Stomach (tissue), 9 donors: Measurements from ENCODE around the gene IPO13. TPM values are rescaled to one million over a fixed set of nuclear protein-coding genes. Genes with fewer than 3 reads are reported as not detected.

ENCODE experiments used
- DNase-seq, 2 donors: peaks; one replicate each; pipeline versions ENCODE4 v3.0.0 to v3.0.0-alpha.2; 2013 to 2019
- H3K27ac ChIP-seq, 5 donors: fragments of 200-600 bp in 4 of 5; sonication (generic) in 4 of 5; one replicate each; pipeline ENCODE4 v1.5.1; 2013 to 2019; ENCODE audit warnings: mild to moderate bottlenecking in 1 of 5, moderate library complexity in 1 of 5
- H3K27me3 ChIP-seq, 3 donors: fragments of 200-600 bp; sonication (generic); one replicate each; pipeline ENCODE4 v1.5.1; 2017 to 2019; ENCODE audit warnings: mixed run types in 1 of 3
- H3K36me3 ChIP-seq, 4 donors: fragments of 200-600 bp; sonication (generic); 1 replicate in 3 of 4; 2 replicates in 1 of 4; pipeline ENCODE4 v1.5.1; 2016 to 2019
- H3K4me1 ChIP-seq, 4 donors: fragments of 200-600 bp; sonication (generic); one replicate each; pipeline ENCODE4 v1.5.1; 2016 to 2019
- H3K4me3 ChIP-seq, 4 donors: fragments of 200-600 bp; sonication (generic) in 3 of 4; one replicate each; pipeline ENCODE4 v1.5.1; 2016 to 2019; ENCODE audit warnings: mild to moderate bottlenecking in 1 of 4
- H3K9me3 ChIP-seq, 4 donors: fragments of 200-600 bp; sonication (generic); one replicate each; pipeline ENCODE4 v1.5.1; 2016 to 2019
- EP300 ChIP-seq: sonication (generic); formaldehyde crosslinking; IDR thresholded peaks from one replicate; pipeline ENCODE4 v1.6.1; 2017; ENCODE audit warnings: antibody characterized with exemption
- POLR2A ChIP-seq, 4 donors: fragments of 450-650 bp; IDR thresholded peaks; one replicate each; pipeline ENCODE4 v1.6.1; 2016; ENCODE audit warnings: antibody characterized with exemption in 4 of 4, control low read depth in 2 of 4, mild to moderate bottlenecking in 1 of 4, moderate library complexity in 1 of 4
- POLR2AphosphoS5 ChIP-seq, 3 donors: sonication (generic); formaldehyde crosslinking; IDR thresholded peaks; one replicate each; pipeline ENCODE4 v1.6.1; 2016; ENCODE audit warnings: antibody characterized with exemption in 3 of 3
- WGBS, 5 donors: extraction: QIAGEN DNeasy Blood & Tissue Kit in 3 of 5; methylation state at CpG; one replicate each; pipeline versions ENCODE4 v1.1.5 to v1.1.7; 2013 to 2018; 5-methylcytosine and 5-hydroxymethylcytosine counted together
- intact Hi-C: fragments of 100-400 bp; cut with DNase I; formaldehyde crosslinking; loops from one replicate; pipeline ENCODE4 v1.15.1; 2023; ENCODE audit warnings: low total_unique reads
- polyA plus RNA-seq, 3 donors: library from polyadenylated mRNA; stranded (reverse); fragments of 200-250 nt; gene quantifications; one replicate each; pipeline ENCODE4 v1.2.3, GENCODE V29; 2013
- total RNA-seq, 5 donors: library from RNA; depleted of rRNA; stranded (reverse); fragments of >200 nt; gene quantifications; one replicate each; pipeline versions ENCODE4 v1.1.0 to v1.2.3, GENCODE V29; 2014 to 2016
- TF ChIP-seq, protein P1 (sequence below), 7 experiments: fragments of 450-650 bp in 4 of 7; fragments of 200-600 bp in 3 of 7; sonication (generic) in 3 of 7; IDR thresholded peaks; one replicate each; pipeline ENCODE4 v1.5.1; 2016 to 2019; ENCODE audit warnings: antibody characterized with exemption in 7 of 7, control low read depth in 2 of 7, mild to moderate bottlenecking in 1 of 7
- donor health status: healthy with polysubstance abuse.
- donor health status: Bipolar disorder and iron deficiency.
- donor health status: healthy.

The IPO13 gene
- total and polyA plus RNA-seq, 8 donors: 6.2 to 54.5 (median 16.9) TPM

DNA sequence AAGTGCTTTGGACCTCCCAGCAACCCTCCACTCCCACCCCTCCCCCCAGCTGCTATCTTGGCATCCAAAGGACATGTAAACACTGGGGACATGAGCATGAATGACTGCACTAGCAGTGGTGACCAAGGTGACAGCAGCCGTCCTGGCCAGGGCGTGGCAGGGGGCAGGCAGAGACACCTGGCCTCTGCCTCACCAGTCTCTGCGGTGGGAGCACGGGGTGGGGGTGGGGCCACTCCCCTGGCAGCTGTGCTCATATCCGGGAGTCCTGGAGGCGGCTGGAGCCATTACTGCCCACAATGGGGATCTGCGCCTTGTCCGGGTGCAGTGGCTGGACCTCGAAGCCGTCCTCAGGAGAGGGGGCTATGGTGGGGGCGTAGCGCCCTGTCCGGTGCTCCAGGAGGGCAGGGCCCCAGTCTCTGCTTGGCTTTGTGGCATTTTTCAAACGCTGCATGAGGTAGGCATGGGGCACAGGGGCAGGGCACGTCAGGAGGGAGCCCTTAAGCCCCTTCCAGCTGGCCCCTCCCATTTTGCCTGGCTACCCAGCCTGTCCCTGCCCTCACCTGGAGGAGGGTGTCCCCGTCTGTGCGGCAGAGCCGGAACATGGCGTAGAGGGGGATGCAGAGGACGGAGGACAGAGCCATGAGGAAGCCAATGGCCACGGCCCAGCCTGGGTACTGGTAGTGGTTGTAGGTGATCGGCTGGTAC is 50.7 kb downstream of the IPO13 start:
- 41 to 95% (median 55%) methylated on average over 3 to 22 of the region's 22 CpGs for WGBS, 5 donors
- H3K27ac ChIP-seq: peak overlapping the region in 4 of 5 donors; percentile 13 to 54 (median 16)

GRCh38 chr1:43998000-43998378 is 51.2 kb downstream of the IPO13 start:
- peak overlapping the region in 2 of 5 donors; percentile 15 to 54 for H3K27ac ChIP-seq
- no peaks in the 10 kb centered on the region for H3K9me3 ChIP-seq
- intact Hi-C loops: no loop called here
- H3K36me3 ChIP-seq: peaks cover 0 to 30% (median 21%) of the 10 kb centered on the region in 4 donors
- peaks cover 0 to 31% (median 12%) of the 10 kb centered on the region in 4 donors for H3K4me1 ChIP-seq
- H3K4me3 ChIP-seq: no peak overlapping the region
- no peaks in the 10 kb centered on the region for H3K27me3 ChIP-seq
- no peak for DNase-seq
- TF ChIP-seq, protein P1, sequence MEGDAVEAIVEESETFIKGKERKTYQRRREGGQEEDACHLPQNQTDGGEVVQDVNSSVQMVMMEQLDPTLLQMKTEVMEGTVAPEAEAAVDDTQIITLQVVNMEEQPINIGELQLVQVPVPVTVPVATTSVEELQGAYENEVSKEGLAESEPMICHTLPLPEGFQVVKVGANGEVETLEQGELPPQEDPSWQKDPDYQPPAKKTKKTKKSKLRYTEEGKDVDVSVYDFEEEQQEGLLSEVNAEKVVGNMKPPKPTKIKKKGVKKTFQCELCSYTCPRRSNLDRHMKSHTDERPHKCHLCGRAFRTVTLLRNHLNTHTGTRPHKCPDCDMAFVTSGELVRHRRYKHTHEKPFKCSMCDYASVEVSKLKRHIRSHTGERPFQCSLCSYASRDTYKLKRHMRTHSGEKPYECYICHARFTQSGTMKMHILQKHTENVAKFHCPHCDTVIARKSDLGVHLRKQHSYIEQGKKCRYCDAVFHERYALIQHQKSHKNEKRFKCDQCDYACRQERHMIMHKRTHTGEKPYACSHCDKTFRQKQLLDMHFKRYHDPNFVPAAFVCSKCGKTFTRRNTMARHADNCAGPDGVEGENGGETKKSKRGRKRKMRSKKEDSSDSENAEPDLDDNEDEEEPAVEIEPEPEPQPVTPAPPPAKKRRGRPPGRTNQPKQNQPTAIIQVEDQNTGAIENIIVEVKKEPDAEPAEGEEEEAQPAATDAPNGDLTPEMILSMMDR (IDR thresholded peaks at IDR 0.05): no peak
- TF ChIP-seq POLR2AphosphoS5 (IDR thresholded peaks at IDR 0.05) (no peak), EP300 (no peak), POLR2A (IDR thresholded peaks at IDR 0.05) (no peak)
- 67 to 81% (median 71%) methylated on average over 11 of the region's 11 CpGs for WGBS, 5 donors

More for the DNA sequence above, 50.7 kb downstream of the IPO13 start:
- TF ChIP-seq, protein P1 (IDR thresholded peaks at IDR 0.05): no peak
- TF ChIP-seq EP300: no peak
- Histone ChIP-seq H3K4me3 (no peak overlapping the region), H3K27me3 (no peaks in the 10 kb centered on the region), H3K4me1 (peaks cover 1 to 36% (median 15%) of the 10 kb centered on the region in 4 donors), H3K9me3 (no peaks in the 10 kb centered on the region), H3K36me3 (peaks cover 0 to 24% (median 19%) of the 10 kb centered on the region in 4 donors)
- intact Hi-C loops: no loop called here
- peak in 1 of 2 donors; percentile 86 for DNase-seq

DNA sequence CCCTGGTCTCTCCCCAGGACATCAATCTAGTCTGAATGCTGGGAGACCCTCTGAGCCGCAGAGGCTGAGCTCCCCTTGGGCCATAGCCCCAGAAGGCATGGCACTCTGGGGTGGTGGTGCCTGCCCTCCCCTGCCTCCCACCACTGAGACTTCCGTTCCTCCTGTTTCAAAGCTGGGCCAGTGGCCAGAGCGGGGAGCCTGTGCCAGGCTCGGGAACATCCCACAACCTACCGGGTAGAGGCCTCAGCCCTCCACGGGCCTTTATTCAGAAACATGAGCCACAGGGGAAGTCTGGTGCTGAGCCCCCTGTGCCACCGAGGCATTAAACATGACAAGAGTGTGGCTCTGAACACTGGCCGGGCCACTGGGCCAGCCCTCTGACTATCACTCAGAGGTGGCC is 52.7 kb downstream of the IPO13 start:
- TF ChIP-seq POLR2A (IDR thresholded peaks at IDR 0.05): no peak
- TF ChIP-seq, protein P1 (IDR thresholded peaks at IDR 0.05): no peak
- no peak for TF ChIP-seq POLR2AphosphoS5 (IDR thresholded peaks at IDR 0.05)
- no peak for TF ChIP-seq EP300

DNA sequence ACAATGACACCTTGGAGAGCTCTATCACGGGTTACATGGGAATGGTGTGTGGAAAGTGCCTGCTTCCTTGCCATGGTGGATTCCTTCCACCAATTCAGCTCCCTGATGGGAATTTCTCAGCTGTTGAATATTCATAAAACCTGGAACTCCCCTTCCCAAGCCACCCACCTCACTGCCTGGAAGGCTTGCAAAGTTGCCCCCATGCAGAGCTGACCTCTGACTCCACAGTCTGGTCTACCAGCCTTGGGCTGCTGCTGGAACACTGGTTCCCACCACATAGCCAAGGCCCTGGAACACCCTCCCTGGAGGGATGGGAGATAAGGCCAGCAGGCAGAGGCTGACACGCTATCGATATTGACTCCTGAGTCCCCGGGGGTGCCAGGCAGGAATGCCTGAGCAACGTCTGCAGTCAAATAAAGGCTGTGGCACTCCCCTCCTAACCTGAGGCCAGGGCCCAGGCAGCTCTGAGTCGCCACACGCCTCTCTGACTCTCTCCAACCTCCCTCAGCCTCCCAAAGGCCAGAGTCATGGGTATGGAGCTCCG is 53.4 kb downstream of the IPO13 start:
- Histone ChIP-seq H3K9me3 (no peaks in the 10 kb centered on the region), H3K4me3 (no peak overlapping the region), H3K4me1 (peaks cover 0 to 21% (median 12%) of the 10 kb centered on the region in 4 donors), H3K36me3 (peaks cover 0 to 30% (median 21%) of the 10 kb centered on the region in 4 donors), H3K27me3 (no peaks in the 10 kb centered on the region), H3K27ac (no peak overlapping the region)
- intact Hi-C loops: no loop called here
- no peak for DNase-seq
- WGBS, 5 donors: 60 to 96% (median 73%) methylated on average over 4 to 8 of the region's 8 CpGs
- TF ChIP-seq EP300: no peak
- TF ChIP-seq, protein P1 (IDR thresholded peaks at IDR 0.05): no peak
- TF ChIP-seq POLR2A (IDR thresholded peaks at IDR 0.05): no peak
- no peak for TF ChIP-seq POLR2AphosphoS5 (IDR thresholded peaks at IDR 0.05)

More for the DNA sequence above, 52.7 kb downstream of the IPO13 start:
- no peaks in the 10 kb centered on the region for H3K27me3 ChIP-seq
- H3K27ac ChIP-seq: no peak overlapping the region
- peaks cover 0 to 28% (median 12%) of the 10 kb centered on the region in 4 donors for H3K4me1 ChIP-seq
- peaks cover 0 to 30% (median 21%) of the 10 kb centered on the region in 4 donors for H3K36me3 ChIP-seq
- no peaks in the 10 kb centered on the region for H3K9me3 ChIP-seq
- H3K4me3 ChIP-seq: no peak overlapping the region
- intact Hi-C loops: no loop called here
- 69 to 83% (median 75%) methylated on average over 2 to 8 of the region's 8 CpGs for WGBS, 5 donors
- DNase-seq: no peak
